K562 (cell line): Measurements from ENCODE around the gene CTPS2. TPM values are rescaled to one million over a fixed set of nuclear protein-coding genes. Genes with fewer than 3 reads are reported as not detected.

Source experiments
- ATAC-seq: fragments of 200-7000 bp; cut with Tn5 transposase; 3 replicates; pipeline ENCODE4 v1.9.1; 2020; ENCODE audit warnings: moderate library complexity
- BruUV-seq: library from RNA; stranded (reverse); fragments of 400-500 nt; replicated peaks from 2 replicates; lab custom pipeline; 2021; lab: Mats Ljungman, UMichigan
- CTCF ChIA-PET: fragments of 300-600 bp; formaldehyde crosslinking; extraction: SDS; loops from one replicate; lab custom pipeline; 2021; ENCODE audit warnings: low intra/inter-chr PET ratio; lab: Yijun Ruan, JAX
- POLR2A ChIA-PET: fragments of 300-600, 350-650 bp; sonication (Branson Sonifier 250); formaldehyde crosslinking; extraction: SDS; loops from one replicate; lab custom pipeline; 2021; ENCODE audit warnings: antibody characterized with exemption, inconsistent platforms; lab: Yijun Ruan, JAX
- DNase-seq, 4 experiments: peaks; one replicate each; pipeline versions ENCODE4 v3.0.0 to v3.0.0-alpha.2; 2011 to 2018; ENCODE audit warnings: low spot score in 3 of 4, mixed read lengths in 3 of 4; ENCODE audit errors: extremely low read depth in 1 of 4
- FAIRE-seq: peaks from 2 replicates; lab custom pipeline; 2011; peaks lifted over from hg19 to GRCh38; lab: Jason Lieb, UNC
- H2AFZ ChIP-seq: 2 replicates; pipeline ENCODE4 v1.6.0; 2011; ENCODE audit warnings: low read depth, low read length, control low read depth, inconsistent platforms
- H3K27ac ChIP-seq: fragments of 200-600 bp; 3 replicates; pipeline ENCODE4 v1.8.0; 2011; ENCODE audit warnings: low read depth, mild to moderate bottlenecking, control low read depth, inconsistent platforms, low read length, moderate library complexity, mixed read lengths; ENCODE audit errors: extremely low read depth
- H3K27me3 ChIP-seq, 2 experiments: fragments of 300-600 bp in 1 of 2; 2 replicates in 1 of 2; 3 replicates in 1 of 2; pipeline versions ENCODE4 v1.6.0 to v1.8.0; 2011; ENCODE audit warnings: inconsistent platforms in 2 of 2, low read length in 2 of 2, mild to moderate bottlenecking in 1 of 2, mixed read lengths in 1 of 2, moderate library complexity in 1 of 2; ENCODE audit not compliant: control insufficient read depth in 2 of 2, insufficient read depth in 2 of 2
- H3K36me3 ChIP-seq: fragments of 300-600 bp; 3 replicates; pipeline ENCODE4 v1.8.0; 2011; ENCODE audit warnings: mild to moderate bottlenecking, low read length, inconsistent platforms; ENCODE audit not compliant: control insufficient read depth, insufficient read depth
- H3K4me1 ChIP-seq, 2 experiments: fragments of 200-600 bp in 1 of 2; replicated peaks in 1 of 2; 2 replicates in 1 of 2; 3 replicates in 1 of 2; pipeline versions ENCODE4 v1.5.1 to v1.8.0; 2011; ENCODE audit warnings: inconsistent platforms in 2 of 2, low read length in 2 of 2, mild to moderate bottlenecking in 1 of 2, mixed read lengths in 1 of 2, moderate library complexity in 1 of 2; ENCODE audit not compliant: control insufficient read depth in 2 of 2, insufficient read depth in 2 of 2
- H3K4me2 ChIP-seq: 2 replicates; pipeline ENCODE4 v1.6.1; 2011; ENCODE audit warnings: low read length, control low read depth, inconsistent platforms, mixed read lengths; ENCODE audit not compliant: insufficient read depth
- H3K4me3 ChIP-seq: fragments of 200-600 bp; sonication (generic), shearing (Covaris generic); 2 replicates; pipeline ENCODE4 v1.5.1; 2016; ENCODE audit warnings: control low read depth, inconsistent platforms
- H3K79me2 ChIP-seq: fragments of 200-600 bp; 3 replicates; pipeline ENCODE4 v1.8.0; 2011; ENCODE audit warnings: low read length, inconsistent platforms; ENCODE audit not compliant: control insufficient read depth, insufficient read depth
- H3K9ac ChIP-seq, 2 experiments: 2 replicates each; pipeline versions ENCODE4 v1.6.0 to v1.6.1; 2011; ENCODE audit warnings: low read depth in 2 of 2, low read length in 2 of 2, control low read depth in 1 of 2, inconsistent platforms in 1 of 2, mild to moderate bottlenecking in 1 of 2, mixed read lengths in 1 of 2; ENCODE audit not compliant: insufficient read depth in 1 of 2
- H3K9me1 ChIP-seq: one replicate; pipeline ENCODE4 v1.6.0; 2011; ENCODE audit warnings: inconsistent platforms, mild to moderate bottlenecking, low read length, moderate library complexity; ENCODE audit not compliant: control insufficient read depth, insufficient read depth
- H3K9me3 ChIP-seq: replicated peaks from 2 replicates; pipeline ENCODE4 v1.5.1; 2011; ENCODE audit warnings: low read depth, low read length, inconsistent platforms; ENCODE audit not compliant: control insufficient read depth, insufficient read depth
- H4K20me1 ChIP-seq: replicated peaks from 2 replicates; pipeline ENCODE4 v1.6.1; 2011; ENCODE audit warnings: low read length, inconsistent platforms, mixed read lengths; ENCODE audit not compliant: control insufficient read depth, insufficient read depth
- CBFA2T2 ChIP-seq: fragments of 450-650 bp; conservative IDR thresholded peaks from 2 replicates; pipeline ENCODE4 v1.6.1; 2017; ENCODE audit warnings: mild to moderate bottlenecking
- CC2D1A ChIP-seq: fragments of 450-650 bp; IDR thresholded peaks from 2 replicates; pipeline ENCODE4 v1.6.1; 2017; ENCODE audit warnings: mild to moderate bottlenecking
- COPS2 ChIP-seq: fragments of 450-650 bp; conservative IDR thresholded peaks from 2 replicates; pipeline ENCODE4 v1.6.1; 2016; ENCODE audit warnings: mild to moderate bottlenecking, moderate library complexity
- ELK3 ChIP-seq: fragments of 450-650 bp; formaldehyde crosslinking; IDR thresholded peaks from 2 replicates; pipeline ENCODE4 v1.4.0; 2020; ENCODE audit warnings: mild to moderate bottlenecking
- GTF2A2 ChIP-seq: IDR thresholded peaks from 2 replicates; pipeline ENCODE4 v1.6.1; 2016; ENCODE audit warnings: mild to moderate bottlenecking, missing genetic modification characterization, missing compliant biosample characterization
- HMG20B ChIP-seq: fragments of 250-450 bp; sonication (Bioruptor Pico); IDR thresholded peaks from 2 replicates; pipeline ENCODE4 v1.5.0; 2021; ENCODE audit warnings: mild to moderate bottlenecking
- HNRNPLL ChIP-seq: fragments of 200-400 bp; formaldehyde crosslinking; IDR thresholded peaks from 2 replicates; pipeline ENCODE4 v1.6.1; 2017; ENCODE audit warnings: low read length, low read depth, mild to moderate bottlenecking; ENCODE audit not compliant: poor library complexity, severe bottlenecking
- ILF3 ChIP-seq: fragments of 450-650 bp; IDR thresholded peaks from 2 replicates; pipeline ENCODE4 v1.6.1; 2018; ENCODE audit warnings: antibody characterized with exemption, mild to moderate bottlenecking, moderate library complexity, borderline replicate concordance
- KAT7 ChIP-seq: sonication (generic); formaldehyde crosslinking; IDR thresholded peaks from 2 replicates; pipeline ENCODE4 v1.8.0; 2022; ENCODE audit warnings: missing genetic modification reagents, mild to moderate bottlenecking, borderline replicate concordance
- KDM2B ChIP-seq: fragments of 250-450 bp; sonication (Bioruptor Pico); IDR thresholded peaks from 2 replicates; pipeline ENCODE4 v1.8.0; 2021; ENCODE audit warnings: mild to moderate bottlenecking, moderate library complexity
- NR2C1 ChIP-seq, 2 experiments: fragments of 450-650 bp; IDR thresholded peaks; 2 replicates each; pipeline ENCODE4 v1.6.1; 2017; ENCODE audit warnings: mild to moderate bottlenecking in 2 of 2, antibody characterized with exemption in 1 of 2, inconsistent platforms in 1 of 2, missing compliant biosample characterization in 1 of 2, missing genetic modification characterization in 1 of 2
- RBM17 ChIP-seq: fragments of 200-400 bp; formaldehyde crosslinking; IDR thresholded peaks from 2 replicates; pipeline ENCODE4 v1.6.1; 2017; ENCODE audit warnings: low read depth, mild to moderate bottlenecking, low read length, borderline replicate concordance
- SIX5 ChIP-seq, 2 experiments: IDR thresholded peaks; 2 replicates each; pipeline ENCODE4 v1.6.1; 2011; ENCODE audit warnings: low read length in 2 of 2, borderline replicate concordance in 1 of 2, low read depth in 1 of 2, mild to moderate bottlenecking in 1 of 2, moderate library complexity in 1 of 2; ENCODE audit not compliant: insufficient read depth in 1 of 2
- ZNF609 ChIP-seq: sonication (generic); formaldehyde crosslinking; IDR thresholded peaks from 2 replicates; pipeline ENCODE4 v1.8.1; 2023; ENCODE audit warnings: missing genetic modification reagents, mild to moderate bottlenecking, borderline replicate concordance
- ZNF655 ChIP-seq: fragments of 250-450 bp; sonication (Bioruptor Pico); IDR thresholded peaks from 2 replicates; pipeline ENCODE4 v1.5.0; 2021
- ZNF699 ChIP-seq: fragments of 250-450 bp; sonication (Bioruptor Pico); IDR thresholded peaks from 2 replicates; pipeline ENCODE4 v1.8.0; 2021; ENCODE audit warnings: mild to moderate bottlenecking, moderate library complexity; ENCODE audit not compliant: insufficient replicate concordance
- WGBS: fragments of 100-300 bp; shearing (Covaris generic); methylation state at CpG from one replicate; pipeline ENCODE4 v1.1.6; 2016; ENCODE audit warnings: low coverage, mixed read lengths; ENCODE audit not compliant: insufficient coverage; ENCODE audit errors: missing lambda C conversion rate; 5-methylcytosine and 5-hydroxymethylcytosine counted together
- in situ Hi-C: fragments of 300-500 bp; cut with MboI; formaldehyde crosslinking; loops from 4 replicates; pipeline ENCODE4 v1.15.0; 2018; ENCODE audit warnings: inconsistent platforms, mixed read lengths
- intact Hi-C: fragments of 100-400 bp; cut with micrococcal nuclease; formaldehyde crosslinking; loops from 2 replicates; pipeline ENCODE4 v1.14.2; 2022
- polyA plus RNA-seq, 8 experiments: library from polyadenylated mRNA; depleted of rRNA in 4 of 8; stranded (reverse) in 5 of 8; unstranded in 3 of 8; fragments of >200 nt; fragmentation: Nextera tagmentation in 2 of 8; fragmentation: Illumina TruSeq in 1 of 8; extraction: Ambion mirVana in 2 of 8; extraction: Trizol in 1 of 8; gene quantifications; 2 replicates each; pipeline versions ENCODE4 v1.2.1 to v1.2.3, GENCODE V29; 2011 to 2014; ENCODE audit warnings: inconsistent platforms in 1 of 8, missing spikeins in 1 of 8
- total RNA-seq, 7 experiments: library from RNA; depleted of rRNA in 6 of 7; stranded (reverse); fragments of >200 nt in 6 of 7; fragmentation: Illumina TruSeq in 2 of 7; extraction: Trizol in 2 of 7; gene quantifications; 2 replicates each; pipeline versions ENCODE4 v1.2.1 to v1.2.3, GENCODE V29; 2011 to 2021; ENCODE audit warnings: low replicate concordance in 1 of 7

Gene CTPS2
- total and polyA plus RNA-seq, 9 of the 15 experiments (the other 6 are each of a cell fraction or from before 2014, with no cell fraction given): 5.4 to 19.5 (median 14.1) TPM

GRCh38 chrX:16708016-16708415 lies 4.5 kb downstream of the CTPS2 start:
- no peak overlapping the region for H3K27ac ChIP-seq
- H3K36me3 ChIP-seq: peaks cover 7% of the 10 kb centered on the region; the same call in 2 of the 3 replicates
- no TSS peak for BruUV-seq
- H3K9me3 ChIP-seq: no peaks in the 10 kb centered on the region
- no peak overlapping the region for H3K4me2 ChIP-seq
- POLR2A ChIA-PET: no interaction called here
- intact Hi-C loops (no loop called here), in situ Hi-C loops (no loop called here)
- CTCF ChIA-PET: no interaction called here
- peaks cover 0 to 14% of the 10 kb centered on the region in 2 experiments; a peak in 4 of 5 replicates for H3K4me1 ChIP-seq
- H3K27me3 ChIP-seq: no peaks in the 10 kb centered on the region
- no peak overlapping the region for H2AFZ ChIP-seq
- WGBS: 86% methylated on average over 3 of the region's 3 CpGs
- ATAC-seq: no peak
- no peak overlapping the region for H3K4me3 ChIP-seq
- no peak for DNase-seq
- H3K9ac ChIP-seq: no peak overlapping the region
- peaks cover 28% of the 10 kb centered on the region for H3K79me2 ChIP-seq
- no peak for FAIRE-seq
- H4K20me1 ChIP-seq: no peaks in the 10 kb centered on the region
- no peaks in the 10 kb centered on the region for H3K9me1 ChIP-seq
- TF ChIP-seq CBFA2T2 (no peak), KDM2B (CRISPR knock-in tag) (no peak), GTF2A2 (no peak), ZNF609 (CRISPR knock-in tag) (no peak), ZNF699 (CRISPR knock-in tag) (no peak), ELK3 (CRISPR knock-in tag) (no peak), RBM17 (no peak), HMG20B (CRISPR knock-in tag) (no peak), ZNF655 (CRISPR knock-in tag) (no peak), HNRNPLL (no peak), NR2C1 (IDR thresholded peaks at IDR 0.05) (no peak), NR2C1 (tag; IDR thresholded peaks at IDR 0.05) (no peak), COPS2 (no peak), ILF3 (no peak), KAT7 (CRISPR knock-in tag) (no peak), CC2D1A (no peak), SIX5 (IDR thresholded peaks at IDR 0.05; ENCODE audit: borderline replicate concordance in 1 of 2, insufficient read depth in 1 of 2, low read depth in 1 of 2, low read length in 2 of 2) (no peak)
